Transverse colon (tissue), 4 donors: ENCODE measurements around the gene SLC39A3. TPM values are rescaled to one million over a fixed set of nuclear protein-coding genes. Genes with fewer than 3 reads are reported as not detected.

Experiments
- DNase-seq: peaks from one replicate; pipeline ENCODE4 v3.0.0-alpha.2; 2019
- H3K27ac ChIP-seq, 4 donors: fragments of 200-600 bp; sonication (generic); 2 replicates each; pipeline ENCODE4 v1.5.1; 2016 to 2018; ENCODE audit warnings: inconsistent platforms in 4 of 4
- H3K27me3 ChIP-seq: fragments of 200-600 bp; sonication (generic); 2 replicates; pipeline ENCODE4 v1.5.1; 2017; ENCODE audit warnings: inconsistent platforms
- H3K36me3 ChIP-seq, 4 donors: fragments of 200-600 bp; sonication (generic); 2 replicates each; pipeline ENCODE4 v1.5.1; 2017 to 2019; ENCODE audit warnings: inconsistent platforms in 4 of 4
- H3K4me1 ChIP-seq, 4 donors: fragments of 200-600 bp; sonication (generic); 2 replicates each; pipeline ENCODE4 v1.5.1; 2017 to 2020; ENCODE audit warnings: inconsistent platforms in 4 of 4
- H3K4me3 ChIP-seq, 4 donors: fragments of 200-600 bp; sonication (generic); 1 replicate in 1 of 4; 2 replicates in 3 of 4; pipeline versions ENCODE4 v1.5.1 to v1.6.1; 2017 to 2019; ENCODE audit warnings: inconsistent platforms in 4 of 4
- H3K9me3 ChIP-seq, 2 donors: fragments of 200-600 bp; sonication (generic); 2 replicates each; pipeline ENCODE4 v1.5.1; 2017 to 2019; ENCODE audit warnings: inconsistent platforms in 2 of 2
- EP300 ChIP-seq: sonication (generic); formaldehyde crosslinking; IDR thresholded peaks from one replicate; pipeline ENCODE4 v1.6.1; 2017; ENCODE audit warnings: antibody characterized with exemption, low read depth
- POLR2A ChIP-seq: fragments of 450-650 bp; IDR thresholded peaks from one replicate; pipeline ENCODE4 v1.6.1; 2016; ENCODE audit warnings: antibody characterized with exemption, mild to moderate bottlenecking, moderate library complexity
- POLR2AphosphoS5 ChIP-seq, 3 donors: sonication (generic); formaldehyde crosslinking; IDR thresholded peaks; one replicate each; pipeline ENCODE4 v1.6.1; 2016; ENCODE audit warnings: antibody characterized with exemption in 3 of 3
- WGBS, 2 donors: methylation state at CpG; one replicate each; pipeline ENCODE4 v1.1.5; 2018; ENCODE audit warnings: low coverage in 1 of 2; 5-methylcytosine and 5-hydroxymethylcytosine counted together
- in situ Hi-C, 4 donors: fragments of 200-750 bp; cut with MboI; loops; one replicate each; pipeline versions ENCODE4 v1.15.0 to v1.15.1; 2017; ENCODE audit warnings: low sequenced_read_pairs in 3 of 4, low pct_ligation_motif_present in 1 of 4, low pct_unique_long_range_greater_than_20kb in 1 of 4
- intact Hi-C: fragments of 100-400 bp; cut with DNase I; formaldehyde crosslinking; loops from one replicate; pipeline ENCODE4 v1.15.1; 2023; ENCODE audit warnings: low total_unique reads
- total RNA-seq, 4 donors: library from RNA; depleted of rRNA; stranded (reverse); fragments of >200 nt; gene quantifications; one replicate each; pipeline ENCODE4 v1.1.0, GENCODE V29; 2016
- TF ChIP-seq, protein P1 (sequence below), 5 experiments: fragments of 200-600 bp in 3 of 5; fragments of 450-650 bp in 2 of 5; sonication (generic) in 3 of 5; IDR thresholded peaks; 1 replicate in 2 of 5; 2 replicates in 3 of 5; pipeline ENCODE4 v1.5.1; 2016 to 2017; ENCODE audit warnings: antibody characterized with exemption in 5 of 5, inconsistent platforms in 3 of 5, mild to moderate bottlenecking in 2 of 5, moderate library complexity in 1 of 5

SLC39A3 gene
- total RNA-seq, 4 donors from 2014 or later: 10.1 to 40.4 (median 24.7) TPM

DNA sequence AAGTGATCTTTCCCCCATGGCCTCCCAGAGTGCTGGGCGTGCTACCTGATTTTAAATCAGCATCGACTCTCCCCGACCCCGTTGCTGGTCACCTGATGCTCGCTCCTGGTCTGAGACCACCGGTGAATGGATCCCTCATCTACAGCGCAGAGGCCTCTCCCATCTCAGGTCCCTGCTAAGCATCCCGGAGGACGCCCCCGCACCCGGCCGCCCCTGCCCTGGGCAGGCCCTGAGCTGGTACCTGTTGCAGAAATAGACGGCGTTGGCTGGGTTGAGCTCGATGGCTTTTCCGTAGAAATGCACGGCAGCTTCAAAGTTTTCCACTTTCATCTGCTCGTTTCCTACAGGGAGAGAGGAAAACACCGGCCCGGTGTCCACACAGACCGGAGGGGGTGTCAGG, 25.1 kb upstream of the SLC39A3 start:
- WGBS, 2 donors: 92 to 100% methylated on average over 1 to 21 of the region's 21 CpGs
- H3K4me1 ChIP-seq: no peaks in the 10 kb centered on the region
- no peak overlapping the region for H3K4me3 ChIP-seq
- intact Hi-C loops: no loop called here
- no peak for TF ChIP-seq POLR2A
- TF ChIP-seq POLR2AphosphoS5 (IDR thresholded peaks at IDR 0.05): no peak
- no peak for TF ChIP-seq EP300
- TF ChIP-seq, protein P1, sequence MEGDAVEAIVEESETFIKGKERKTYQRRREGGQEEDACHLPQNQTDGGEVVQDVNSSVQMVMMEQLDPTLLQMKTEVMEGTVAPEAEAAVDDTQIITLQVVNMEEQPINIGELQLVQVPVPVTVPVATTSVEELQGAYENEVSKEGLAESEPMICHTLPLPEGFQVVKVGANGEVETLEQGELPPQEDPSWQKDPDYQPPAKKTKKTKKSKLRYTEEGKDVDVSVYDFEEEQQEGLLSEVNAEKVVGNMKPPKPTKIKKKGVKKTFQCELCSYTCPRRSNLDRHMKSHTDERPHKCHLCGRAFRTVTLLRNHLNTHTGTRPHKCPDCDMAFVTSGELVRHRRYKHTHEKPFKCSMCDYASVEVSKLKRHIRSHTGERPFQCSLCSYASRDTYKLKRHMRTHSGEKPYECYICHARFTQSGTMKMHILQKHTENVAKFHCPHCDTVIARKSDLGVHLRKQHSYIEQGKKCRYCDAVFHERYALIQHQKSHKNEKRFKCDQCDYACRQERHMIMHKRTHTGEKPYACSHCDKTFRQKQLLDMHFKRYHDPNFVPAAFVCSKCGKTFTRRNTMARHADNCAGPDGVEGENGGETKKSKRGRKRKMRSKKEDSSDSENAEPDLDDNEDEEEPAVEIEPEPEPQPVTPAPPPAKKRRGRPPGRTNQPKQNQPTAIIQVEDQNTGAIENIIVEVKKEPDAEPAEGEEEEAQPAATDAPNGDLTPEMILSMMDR (IDR thresholded peaks at IDR 0.05): no peak
- DNase-seq: no peak
- no peaks in the 10 kb centered on the region for H3K27me3 ChIP-seq
- H3K9me3 ChIP-seq: no peaks in the 10 kb centered on the region
- peaks cover 0 to 40% (median 20%) of the 10 kb centered on the region in 4 donors for H3K36me3 ChIP-seq
- no peak overlapping the region for H3K27ac ChIP-seq
- in situ Hi-C loops: no loop called here

DNA sequence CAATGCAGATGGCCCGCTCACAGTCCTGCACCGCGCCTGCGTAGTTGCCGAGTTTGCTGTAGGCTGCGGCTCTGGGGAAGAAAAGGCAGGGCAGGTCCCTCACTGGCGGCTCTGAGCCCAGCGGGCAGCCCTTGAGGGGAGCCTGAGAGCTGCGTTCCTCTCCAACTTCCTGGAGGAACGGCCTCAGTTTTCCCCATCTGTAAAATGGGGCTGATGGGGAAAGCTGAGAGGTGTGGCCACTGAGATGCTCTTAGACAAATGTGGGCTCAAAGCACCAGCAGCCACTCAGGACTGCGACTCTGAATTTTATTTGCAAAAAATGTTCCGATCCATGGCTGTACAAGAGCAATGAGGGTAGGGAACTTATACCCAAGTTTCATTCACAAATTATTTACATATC, 23.9 kb upstream of the SLC39A3 start:
- Histone ChIP-seq H3K36me3 (peaks cover 0 to 42% (median 20%) of the 10 kb centered on the region in 4 donors), H3K4me1 (no peaks in the 10 kb centered on the region), H3K27me3 (no peaks in the 10 kb centered on the region), H3K9me3 (no peaks in the 10 kb centered on the region), H3K27ac (no peak overlapping the region), H3K4me3 (no peak overlapping the region)
- WGBS, 2 donors: 98% methylated on average over 12 of the region's 12 CpGs; no CpG with 5 or more reads in 1 of the 2 donors
- in situ Hi-C loops (no loop called here), intact Hi-C loops (no loop called here)
- no peak for DNase-seq
- TF ChIP-seq POLR2A: no peak
- TF ChIP-seq POLR2AphosphoS5 (IDR thresholded peaks at IDR 0.05): no peak
- TF ChIP-seq EP300: no peak
- TF ChIP-seq, protein P1 (IDR thresholded peaks at IDR 0.05): no peak

DNA sequence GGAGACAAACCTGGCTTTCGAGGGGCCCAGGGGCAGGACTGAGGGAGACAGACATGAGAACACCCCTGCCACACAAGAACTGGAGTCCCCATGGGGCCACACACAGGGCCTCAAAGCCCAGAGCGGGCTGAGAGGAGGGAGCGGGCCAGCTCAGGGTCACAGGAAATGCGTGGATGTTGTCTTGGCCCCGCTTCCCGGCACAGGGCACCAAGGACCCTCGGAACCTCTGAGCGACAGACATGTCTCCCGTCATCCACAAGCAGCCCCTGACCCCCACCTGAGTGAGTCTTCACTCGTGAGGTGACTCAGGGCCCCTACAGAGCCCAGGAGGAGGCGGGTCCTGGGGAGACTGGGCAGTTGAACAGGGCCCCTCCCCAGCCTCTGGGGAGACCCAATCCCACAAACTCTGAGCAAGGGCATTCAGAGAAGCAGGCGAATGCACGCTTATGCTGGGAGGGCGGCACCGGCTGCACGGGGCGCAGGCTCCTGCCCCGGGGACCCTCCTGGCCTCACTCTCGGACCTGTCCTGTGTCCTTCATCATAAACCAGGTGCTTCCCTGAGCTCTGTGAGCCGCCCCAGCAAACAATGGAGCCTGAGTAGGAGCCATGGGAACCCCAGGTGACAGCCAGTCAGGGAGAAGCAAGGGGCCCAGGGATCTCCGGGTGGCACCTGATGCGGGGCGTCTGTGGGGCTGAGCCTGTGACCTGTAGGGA, 23.1 kb upstream of the SLC39A3 start:
- WGBS, 2 donors: 94% methylated on average over 21 of the region's 23 CpGs; no CpG with 5 or more reads in 1 of the 2 donors
- DNase-seq: no peak
- Histone ChIP-seq H3K4me3 (no peak overlapping the region), H3K27ac (no peak overlapping the region), H3K4me1 (no peaks in the 10 kb centered on the region), H3K27me3 (no peaks in the 10 kb centered on the region), H3K9me3 (no peaks in the 10 kb centered on the region), H3K36me3 (peaks cover 0 to 45% (median 20%) of the 10 kb centered on the region in 4 donors)
- in situ Hi-C loops (no loop called here), intact Hi-C loops (no loop called here)
- no peak for TF ChIP-seq POLR2AphosphoS5 (IDR thresholded peaks at IDR 0.05)
- no peak for TF ChIP-seq POLR2A
- TF ChIP-seq, protein P1 (IDR thresholded peaks at IDR 0.05): no peak
- TF ChIP-seq EP300: no peak

DNA sequence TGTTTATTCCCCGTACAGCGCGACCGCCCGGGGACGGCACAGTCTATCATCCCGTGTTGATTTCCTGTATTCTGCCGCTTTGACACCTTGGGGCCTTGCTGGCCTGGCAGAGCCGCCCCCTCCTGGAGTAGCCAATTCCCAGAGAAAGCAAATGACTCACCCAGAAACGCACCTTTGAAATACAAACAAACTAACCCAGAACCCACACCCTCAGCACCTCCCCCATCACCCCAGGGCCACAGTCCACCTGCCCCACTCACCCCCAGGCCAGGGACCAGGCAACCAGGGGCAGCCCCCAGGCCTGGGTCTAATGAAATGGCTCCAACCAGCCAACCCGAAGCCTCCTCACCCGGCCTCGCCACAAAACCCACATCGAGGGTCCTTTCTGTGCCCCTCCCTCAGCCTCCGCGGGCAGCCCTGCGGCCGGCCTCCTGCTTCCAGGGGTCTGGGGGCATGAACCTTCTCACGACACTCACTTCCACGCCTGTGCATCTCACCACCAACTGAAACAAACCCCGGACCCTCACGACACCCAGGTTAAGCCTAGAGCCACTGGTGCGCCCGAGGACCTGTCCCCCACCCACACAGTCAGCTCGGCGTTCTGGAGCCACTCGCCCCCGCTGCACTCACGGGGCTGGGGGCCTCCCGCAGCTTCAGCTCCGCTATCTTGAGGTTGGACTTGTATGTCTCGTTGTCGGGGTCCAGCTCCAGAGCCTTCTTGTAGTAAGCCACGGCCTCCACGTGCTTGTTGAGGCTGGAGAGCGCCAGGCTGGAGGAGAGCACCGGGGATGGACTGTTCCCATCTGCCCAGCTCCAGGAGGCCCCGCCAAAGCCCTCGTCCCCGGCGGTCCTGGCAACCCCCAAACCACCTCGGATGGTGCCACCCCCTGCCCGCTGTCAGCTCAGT, 22.3 kb upstream of the SLC39A3 start:
- no peaks in the 10 kb centered on the region for H3K4me1 ChIP-seq
- no peaks in the 10 kb centered on the region for H3K27me3 ChIP-seq
- TF ChIP-seq, protein P1 (IDR thresholded peaks at IDR 0.05): no peak
- TF ChIP-seq POLR2AphosphoS5 (IDR thresholded peaks at IDR 0.05) (no peak), POLR2A (no peak), EP300 (no peak)
- H3K27ac ChIP-seq: no peak overlapping the region
- in situ Hi-C loops: no loop called here
- 92% methylated on average over 42 of the region's 43 CpGs; no CpG with 5 or more reads in 1 of the 2 donors for WGBS, 2 donors
- intact Hi-C loops: no loop called here
- H3K9me3 ChIP-seq: no peaks in the 10 kb centered on the region
- no peak overlapping the region for H3K4me3 ChIP-seq
- DNase-seq: no peak
- peaks cover 0 to 43% (median 20%) of the 10 kb centered on the region in 4 donors for H3K36me3 ChIP-seq
